Gastroesophageal sphincter (tissue), 4 donors: ENCODE data around the gene WSCD2. TPM values are rescaled to one million over a fixed set of nuclear protein-coding genes. Genes with fewer than 3 reads are reported as not detected.

Source experiments
- ATAC-seq: fragments of 150-250 bp; one replicate; pipeline ENCODE4 v1.9.1; 2016; ENCODE audit warnings: mild to moderate bottlenecking, moderate library complexity
- H3K27ac ChIP-seq, 4 donors: fragments of 200-600 bp; sonication (generic) in 3 of 4; 1 replicate in 3 of 4; 2 replicates in 1 of 4; pipeline ENCODE4 v1.5.1; 2016 to 2019
- H3K27me3 ChIP-seq: fragments of 200-600 bp; sonication (generic); one replicate; pipeline ENCODE4 v1.5.1; 2019
- H3K36me3 ChIP-seq, 2 donors: fragments of 200-600 bp; sonication (generic); one replicate each; pipeline ENCODE4 v1.5.1; 2019; ENCODE audit warnings: control low read depth in 1 of 2
- H3K4me1 ChIP-seq, 3 donors: fragments of 200-600 bp; sonication (generic); 1 replicate in 2 of 3; 2 replicates in 1 of 3; pipeline ENCODE4 v1.5.1; 2016 to 2019; ENCODE audit warnings: control low read depth in 2 of 3
- H3K4me3 ChIP-seq, 2 donors: fragments of 200-600 bp; sonication (generic); one replicate each; pipeline ENCODE4 v1.5.1; 2019; ENCODE audit warnings: mild to moderate bottlenecking in 1 of 2, moderate library complexity in 1 of 2
- H3K9me3 ChIP-seq, 3 donors: fragments of 200-600 bp; sonication (generic); one replicate each; pipeline ENCODE4 v1.5.1; 2017 to 2019; ENCODE audit warnings: control low read depth in 2 of 3
- EP300 ChIP-seq: sonication (generic); formaldehyde crosslinking; IDR thresholded peaks from one replicate; pipeline ENCODE4 v1.6.1; 2017; ENCODE audit warnings: antibody characterized with exemption, mild to moderate bottlenecking
- POLR2A ChIP-seq, 2 donors: fragments of 450-650 bp; IDR thresholded peaks; one replicate each; pipeline ENCODE4 v1.6.1; 2017; ENCODE audit warnings: antibody characterized with exemption in 2 of 2, mild to moderate bottlenecking in 2 of 2, moderate library complexity in 1 of 2
- POLR2AphosphoS5 ChIP-seq: sonication (generic); formaldehyde crosslinking; IDR thresholded peaks from one replicate; pipeline ENCODE4 v1.6.1; 2017; ENCODE audit warnings: antibody characterized with exemption
- WGBS, 2 donors: methylation state at CpG; one replicate each; pipeline ENCODE4 v1.1.5; 2018; ENCODE audit warnings: low coverage in 1 of 2; 5-methylcytosine and 5-hydroxymethylcytosine counted together
- total RNA-seq, 4 donors: library from RNA; depleted of rRNA; stranded (reverse); fragments of >200 nt; gene quantifications; one replicate each; pipeline ENCODE4 v1.1.0, GENCODE V29; 2016
- TF ChIP-seq, protein P1 (sequence below), 4 experiments: fragments of 200-600 bp in 2 of 4; fragments of 450-650 bp in 2 of 4; sonication (generic) in 1 of 4; IDR thresholded peaks; one replicate each; pipeline ENCODE4 v1.5.1; 2017 to 2019; ENCODE audit warnings: antibody characterized with exemption in 4 of 4, mild to moderate bottlenecking in 2 of 4, moderate library complexity in 2 of 4

WSCD2 gene
- total RNA-seq, 4 donors from 2014 or later = 5.0 to 86.1 (median 31.6) TPM

DNA sequence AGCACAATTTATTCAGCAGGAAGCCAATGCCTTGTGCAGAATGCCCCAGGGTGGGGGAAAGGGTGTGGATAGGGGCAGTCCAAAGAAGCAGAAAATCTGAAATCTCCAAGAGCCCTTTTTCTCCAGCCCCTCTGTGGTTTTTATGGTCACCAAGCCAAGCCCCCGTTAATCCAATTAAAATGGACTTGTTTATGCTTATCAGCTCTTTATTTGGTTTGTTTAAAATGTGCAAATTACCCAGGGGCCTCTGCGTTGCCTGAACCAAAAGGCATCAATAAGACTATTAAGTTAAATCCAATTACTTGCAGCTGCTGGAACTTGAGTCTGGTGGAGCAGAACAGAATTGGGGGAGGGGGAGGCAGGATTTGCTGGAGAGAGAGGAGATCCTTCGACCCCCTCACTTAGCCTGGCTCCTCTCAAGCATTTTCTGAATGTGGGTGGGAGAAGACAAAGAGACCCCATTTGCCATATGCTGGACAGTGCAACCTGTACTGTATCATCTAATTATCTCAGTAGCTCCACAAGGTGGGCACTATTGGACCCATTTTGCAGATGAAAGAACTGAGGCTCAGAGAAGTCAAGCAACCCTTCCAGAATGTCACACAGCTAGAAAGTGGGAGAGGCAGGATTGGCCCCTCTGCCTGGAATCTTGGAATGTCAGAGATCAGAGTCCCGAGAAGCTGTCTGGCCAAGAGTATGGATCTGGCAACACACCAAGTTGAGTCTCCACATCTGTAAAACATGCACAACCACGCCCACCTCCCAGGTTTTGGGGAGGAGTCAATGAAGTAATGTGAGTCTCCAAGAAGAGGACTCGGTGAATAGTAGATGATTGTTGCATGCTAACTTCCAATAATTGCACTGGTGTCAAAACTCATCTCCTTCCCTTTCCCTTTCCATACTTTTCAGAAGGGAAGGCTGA is 143.1 kb downstream of the WSCD2 start:
- H3K4me3 ChIP-seq = no peak overlapping the region
- WGBS, 2 donors = 39 to 51% methylated on average over 5 to 6 of the region's 6 CpGs
- no peak overlapping the region for H3K27ac ChIP-seq
- ATAC-seq = no peak
- H3K4me1 ChIP-seq = no peaks in the 10 kb centered on the region
- peaks cover 0 to 10% (median 0%) of the 10 kb centered on the region in 3 donors for H3K9me3 ChIP-seq
- no peaks in the 10 kb centered on the region for H3K27me3 ChIP-seq
- no peak for TF ChIP-seq EP300
- TF ChIP-seq POLR2A (IDR thresholded peaks at IDR 0.05) = no peak
- TF ChIP-seq, protein P1, sequence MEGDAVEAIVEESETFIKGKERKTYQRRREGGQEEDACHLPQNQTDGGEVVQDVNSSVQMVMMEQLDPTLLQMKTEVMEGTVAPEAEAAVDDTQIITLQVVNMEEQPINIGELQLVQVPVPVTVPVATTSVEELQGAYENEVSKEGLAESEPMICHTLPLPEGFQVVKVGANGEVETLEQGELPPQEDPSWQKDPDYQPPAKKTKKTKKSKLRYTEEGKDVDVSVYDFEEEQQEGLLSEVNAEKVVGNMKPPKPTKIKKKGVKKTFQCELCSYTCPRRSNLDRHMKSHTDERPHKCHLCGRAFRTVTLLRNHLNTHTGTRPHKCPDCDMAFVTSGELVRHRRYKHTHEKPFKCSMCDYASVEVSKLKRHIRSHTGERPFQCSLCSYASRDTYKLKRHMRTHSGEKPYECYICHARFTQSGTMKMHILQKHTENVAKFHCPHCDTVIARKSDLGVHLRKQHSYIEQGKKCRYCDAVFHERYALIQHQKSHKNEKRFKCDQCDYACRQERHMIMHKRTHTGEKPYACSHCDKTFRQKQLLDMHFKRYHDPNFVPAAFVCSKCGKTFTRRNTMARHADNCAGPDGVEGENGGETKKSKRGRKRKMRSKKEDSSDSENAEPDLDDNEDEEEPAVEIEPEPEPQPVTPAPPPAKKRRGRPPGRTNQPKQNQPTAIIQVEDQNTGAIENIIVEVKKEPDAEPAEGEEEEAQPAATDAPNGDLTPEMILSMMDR (IDR thresholded peaks at IDR 0.05) = no peak
- no peak for TF ChIP-seq POLR2AphosphoS5
- H3K36me3 ChIP-seq = no peaks in the 10 kb centered on the region

DNA sequence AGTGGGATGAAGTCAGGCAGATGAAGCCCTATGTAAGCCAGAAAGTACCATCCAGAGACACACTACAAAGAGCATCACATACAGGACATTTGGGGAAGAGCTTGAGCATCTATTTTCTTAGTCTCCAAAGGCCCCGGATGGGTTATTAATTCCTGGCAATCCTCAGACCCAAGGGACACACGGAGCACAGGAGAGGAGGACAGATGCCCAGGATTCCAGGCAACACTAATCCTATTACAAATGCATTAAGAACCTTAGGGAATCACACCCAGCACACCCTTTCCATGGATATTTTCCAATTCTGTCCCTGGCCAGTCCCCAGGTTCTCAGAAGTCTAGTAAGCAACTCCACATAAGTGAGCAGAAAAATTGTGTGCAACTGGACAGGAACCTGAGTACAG is 144.1 kb downstream of the WSCD2 start:
- Histone ChIP-seq H3K27ac (no peak overlapping the region), H3K9me3 (peaks cover 0 to 8% (median 0%) of the 10 kb centered on the region in 3 donors), H3K4me3 (no peak overlapping the region), H3K27me3 (no peaks in the 10 kb centered on the region), H3K36me3 (no peaks in the 10 kb centered on the region), H3K4me1 (no peaks in the 10 kb centered on the region)
- no peak for ATAC-seq
- no peak for TF ChIP-seq EP300
- TF ChIP-seq POLR2AphosphoS5 = no peak
- TF ChIP-seq, protein P1 (IDR thresholded peaks at IDR 0.05) = no peak
- no peak for TF ChIP-seq POLR2A (IDR thresholded peaks at IDR 0.05)
- 40 to 54% methylated on average over 2 of the region's 2 CpGs for WGBS, 2 donors

DNA sequence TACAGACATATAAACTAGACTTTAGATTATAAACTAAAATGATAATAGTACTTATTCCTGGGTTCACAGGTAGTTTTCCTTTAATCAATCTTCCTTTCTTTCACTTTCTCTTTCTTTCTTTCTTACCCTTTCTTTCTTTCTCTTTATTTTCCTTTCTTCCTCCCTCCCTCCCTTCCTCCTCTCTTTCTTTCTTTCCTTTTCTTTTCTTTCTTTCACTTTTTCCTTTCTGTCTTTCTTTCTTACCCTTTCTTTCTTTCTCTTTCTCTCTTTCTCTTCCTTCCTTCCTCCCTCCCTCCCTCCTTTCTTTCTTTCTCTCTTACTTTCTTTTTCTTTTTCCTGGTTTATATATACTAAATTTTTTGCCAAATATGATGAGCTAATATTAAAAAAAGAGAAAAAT is 148.5 kb downstream of the WSCD2 start:
- no peak for ATAC-seq
- TF ChIP-seq POLR2AphosphoS5 (no peak), EP300 (no peak), POLR2A (IDR thresholded peaks at IDR 0.05) (no peak)
- TF ChIP-seq, protein P1 (IDR thresholded peaks at IDR 0.05) = no peak
- no peaks in the 10 kb centered on the region for H3K36me3 ChIP-seq
- H3K4me1 ChIP-seq = no peaks in the 10 kb centered on the region
- H3K27me3 ChIP-seq = no peaks in the 10 kb centered on the region
- H3K27ac ChIP-seq = no peak overlapping the region
- peaks cover 0 to 8% (median 0%) of the 10 kb centered on the region in 3 donors for H3K9me3 ChIP-seq
- no peak overlapping the region for H3K4me3 ChIP-seq

DNA sequence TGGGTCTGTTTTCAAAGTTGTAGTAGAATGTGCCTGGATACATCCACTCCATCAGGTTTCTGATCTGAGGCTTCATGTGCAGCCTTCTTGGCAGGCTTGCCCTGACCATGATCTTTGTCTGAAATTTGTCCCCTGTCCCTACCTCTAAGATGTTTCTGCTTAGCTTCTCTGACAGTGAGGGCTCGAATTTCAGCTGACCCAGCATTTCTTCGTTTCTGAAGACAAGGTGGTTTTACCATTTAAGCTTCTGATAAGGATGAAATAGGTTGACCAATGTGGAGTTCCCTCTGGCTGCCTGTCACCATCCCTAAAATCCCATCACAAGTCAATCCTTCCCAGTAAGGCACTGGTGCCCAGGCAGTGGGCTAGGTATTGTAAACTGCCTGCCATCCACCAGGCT is 153.1 kb downstream of the WSCD2 start:
- Histone ChIP-seq H3K27me3 (peaks cover 20% of the 10 kb centered on the region), H3K4me1 (no peaks in the 10 kb centered on the region), H3K27ac (no peak overlapping the region), H3K4me3 (no peak overlapping the region), H3K36me3 (no peaks in the 10 kb centered on the region), H3K9me3 (no peaks in the 10 kb centered on the region)
- WGBS, 2 donors = 25% methylated on average over 2 of the region's 2 CpGs; no CpG with 5 or more reads in 1 of the 2 donors
- TF ChIP-seq EP300 (no peak), POLR2A (IDR thresholded peaks at IDR 0.05) (no peak), POLR2AphosphoS5 (no peak)
- TF ChIP-seq, protein P1 (IDR thresholded peaks at IDR 0.05) = no peak
- ATAC-seq = no peak

DNA sequence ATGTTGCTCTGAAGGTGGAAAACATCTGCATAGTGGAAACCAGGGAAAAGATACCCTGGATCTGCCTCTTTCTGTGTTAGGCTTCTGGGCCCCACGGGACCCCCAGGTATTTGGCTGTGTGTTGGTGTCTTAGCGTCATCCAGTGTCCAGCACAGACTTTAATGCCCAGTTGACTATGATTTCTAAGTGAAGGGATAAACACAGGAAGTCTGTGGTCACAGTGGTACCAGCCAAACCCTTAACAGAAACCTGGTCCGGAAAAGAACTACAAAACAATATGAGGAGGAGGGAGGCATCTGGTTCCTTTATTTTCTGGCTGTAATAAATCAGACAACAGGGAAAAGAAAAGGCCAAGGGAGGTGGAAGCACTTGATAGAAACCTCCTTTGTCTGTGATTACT is 153.6 kb downstream of the WSCD2 start:
- no peak overlapping the region for H3K27ac ChIP-seq
- no peaks in the 10 kb centered on the region for H3K9me3 ChIP-seq
- WGBS, 2 donors = 50 to 80% methylated on average over 3 of the region's 3 CpGs
- H3K4me3 ChIP-seq = no peak overlapping the region
- ATAC-seq = no peak
- no peaks in the 10 kb centered on the region for H3K36me3 ChIP-seq
- TF ChIP-seq, protein P1 (IDR thresholded peaks at IDR 0.05) = no peak
- TF ChIP-seq EP300 (no peak), POLR2AphosphoS5 (no peak), POLR2A (IDR thresholded peaks at IDR 0.05) (no peak)
- no peaks in the 10 kb centered on the region for H3K4me1 ChIP-seq
- peaks cover 20% of the 10 kb centered on the region for H3K27me3 ChIP-seq
